H1 (cell line): Measurements from ENCODE around the gene ZSCAN1. TPM values are rescaled to one million over a fixed set of nuclear protein-coding genes. Genes with fewer than 3 reads are reported as not detected.

ENCODE experiments used
- CTCF ChIA-PET: fragments of 300-600 bp; sonication (Branson Sonifier 250); formaldehyde crosslinking; loops from one replicate; lab custom pipeline; 2021; ENCODE audit not compliant: partially characterized antibody; lab: Charles Lee
- POLR2A ChIA-PET: fragments of 300-600 bp; sonication (Branson Sonifier 250); formaldehyde crosslinking; loops from one replicate; lab custom pipeline; 2021; ENCODE audit warnings: inconsistent platforms; ENCODE audit not compliant: partially characterized antibody; lab: Charles Lee
- DNase-seq, 2 experiments: peaks; one replicate each; pipeline versions ENCODE4 v3.0.0 to v3.0.0-alpha.2; 2010 to 2022; ENCODE audit warnings: low spot score in 2 of 2, low read depth in 1 of 2, mixed read lengths in 1 of 2
- FAIRE-seq: peaks from 2 replicates; lab custom pipeline; 2011; peaks lifted over from hg19 to GRCh38; lab: Jason Lieb, UNC
- H2AFZ ChIP-seq: 2 replicates; pipeline ENCODE4 v1.8.1; 2012; ENCODE audit warnings: low read length, inconsistent platforms
- H2AK5ac ChIP-seq: 2 replicates; pipeline ENCODE4 v1.6.1; 2013; ENCODE audit warnings: low read depth, low read length
- H2BK120ac ChIP-seq: replicated peaks from 2 replicates; pipeline ENCODE3; 2013; ENCODE audit warnings: low read depth, low read length, inconsistent platforms
- H2BK12ac ChIP-seq: 2 replicates; pipeline ENCODE4 v1.6.1; 2013; ENCODE audit warnings: low read depth, low read length
- H2BK15ac ChIP-seq: 2 replicates; pipeline ENCODE4 v1.6.1; 2013; ENCODE audit warnings: low read length
- H2BK20ac ChIP-seq: 2 replicates; pipeline ENCODE4 v1.6.1; 2013; ENCODE audit warnings: low read length
- H2BK5ac ChIP-seq: 2 replicates; pipeline ENCODE4 v1.6.1; 2013; ENCODE audit warnings: low read depth, low read length
- H3K14ac ChIP-seq: 2 replicates; pipeline ENCODE4 v1.6.1; 2013; ENCODE audit warnings: inconsistent platforms; ENCODE audit not compliant: insufficient read length
- H3K18ac ChIP-seq: 2 replicates; pipeline ENCODE4 v1.6.1; 2013; ENCODE audit warnings: low read length; ENCODE audit errors: extremely low read depth
- H3K23ac ChIP-seq: 2 replicates; pipeline ENCODE4 v1.6.1; 2013; ENCODE audit warnings: inconsistent platforms; ENCODE audit not compliant: insufficient read length
- H3K23me2 ChIP-seq: 2 replicates; pipeline ENCODE4 v1.6.1; 2013; ENCODE audit warnings: low read depth, low read length
- H3K27ac ChIP-seq: 2 replicates; pipeline ENCODE4 v1.6.1; 2011; ENCODE audit warnings: low read depth, low read length, inconsistent platforms
- H3K27me3 ChIP-seq, 4 experiments: replicated peaks in 1 of 4; 1 replicate in 1 of 4; 2 replicates in 3 of 4; pipeline versions ENCODE4 v1.6.1 to v1.8.1; 2011 to 2013; ENCODE audit warnings: low read length in 3 of 4, mild to moderate bottlenecking in 3 of 4, inconsistent platforms in 2 of 4, mixed read lengths in 2 of 4, moderate library complexity in 1 of 4; ENCODE audit not compliant: control insufficient read depth in 3 of 4, insufficient read depth in 3 of 4; ENCODE audit errors: extremely low read depth in 1 of 4
- H3K36me3 ChIP-seq, 4 experiments: 2 replicates each; pipeline versions ENCODE4 v1.6.1 to v1.8.1; 2011 to 2013; ENCODE audit warnings: mild to moderate bottlenecking in 4 of 4, low read length in 3 of 4, moderate library complexity in 2 of 4, control low read depth in 1 of 4, inconsistent platforms in 1 of 4; ENCODE audit not compliant: insufficient read depth in 4 of 4, control insufficient read depth in 2 of 4
- H3K4ac ChIP-seq: replicated peaks from 2 replicates; pipeline ENCODE3; 2013; ENCODE audit warnings: low read length, low read depth, mixed read lengths, inconsistent platforms; ENCODE audit not compliant: insufficient read length
- H3K4me1 ChIP-seq, 4 experiments: replicated peaks in 1 of 4; 1 replicate in 1 of 4; 2 replicates in 3 of 4; pipeline versions ENCODE4 v1.6.1 to v1.8.1; 2011 to 2013; ENCODE audit warnings: low read length in 3 of 4, inconsistent platforms in 2 of 4, mixed read lengths in 1 of 4; ENCODE audit not compliant: insufficient read depth in 4 of 4, control insufficient read depth in 3 of 4
- H3K4me2 ChIP-seq, 2 experiments: 2 replicates each; pipeline versions ENCODE4 v1.6.1 to v1.8.1; 2011 to 2013; ENCODE audit warnings: low read depth in 2 of 2, low read length in 2 of 2, control low read depth in 1 of 2, inconsistent platforms in 1 of 2, mild to moderate bottlenecking in 1 of 2; ENCODE audit not compliant: insufficient read depth in 1 of 2
- H3K4me3 ChIP-seq, 4 experiments: fragments of 200-600, 300-600 bp in 1 of 4; sonication (generic), shearing (Covaris generic), sonication (Bioruptor Twin) in 1 of 4; 2 replicates each; pipeline versions ENCODE4 v1.5.1 to v1.8.1; 2011 to 2016; ENCODE audit warnings: low read length in 4 of 4, low read depth in 3 of 4, control low read depth in 2 of 4, inconsistent platforms in 2 of 4, mild to moderate bottlenecking in 2 of 4, mixed read lengths in 1 of 4, moderate library complexity in 1 of 4; ENCODE audit not compliant: insufficient read depth in 2 of 4; ENCODE audit errors: extremely low read depth in 1 of 4
- H3K56ac ChIP-seq: replicated peaks from 2 replicates; pipeline ENCODE3; 2013; ENCODE audit warnings: low read depth, mild to moderate bottlenecking, mixed read lengths, low read length, inconsistent platforms; ENCODE audit not compliant: insufficient read length
- H3K79me1 ChIP-seq: 2 replicates; pipeline ENCODE4 v1.6.1; 2013; ENCODE audit warnings: low read depth, low read length, control low read depth
- H3K79me2 ChIP-seq, 2 experiments: 2 replicates each; pipeline versions ENCODE4 v1.6.1 to v1.8.1; 2012 to 2013; ENCODE audit warnings: low read length in 2 of 2, mild to moderate bottlenecking in 2 of 2, inconsistent platforms in 1 of 2; ENCODE audit not compliant: insufficient read depth in 2 of 2, control insufficient read depth in 1 of 2
- H3K9ac ChIP-seq, 4 experiments: replicated peaks in 1 of 4; 1 replicate in 1 of 4; 2 replicates in 3 of 4; pipeline versions ENCODE4 v1.6.1 to v1.8.1; 2011 to 2013; ENCODE audit warnings: low read depth in 3 of 4, low read length in 3 of 4, control low read depth in 2 of 4, mild to moderate bottlenecking in 2 of 4, moderate library complexity in 2 of 4, inconsistent platforms in 1 of 4; ENCODE audit errors: extremely low read depth in 1 of 4
- H3K9me3 ChIP-seq, 2 experiments: 2 replicates each; pipeline versions ENCODE4 v1.6.1 to v1.8.1; 2012 to 2013; ENCODE audit warnings: mild to moderate bottlenecking in 2 of 2, moderate library complexity in 2 of 2, control low read depth in 1 of 2, inconsistent platforms in 1 of 2, low read depth in 1 of 2, low read length in 1 of 2, mixed read lengths in 1 of 2; ENCODE audit not compliant: insufficient read depth in 2 of 2
- H4K20me1 ChIP-seq, 2 experiments: replicated peaks in 1 of 2; 2 replicates each; pipeline versions ENCODE3 to v1.8.1; 2011 to 2013; ENCODE audit warnings: inconsistent platforms in 2 of 2, low read length in 2 of 2, mild to moderate bottlenecking in 1 of 2; ENCODE audit not compliant: insufficient read depth in 2 of 2, control insufficient read depth in 1 of 2
- H4K5ac ChIP-seq: 2 replicates; pipeline ENCODE4 v1.6.1; 2013; ENCODE audit warnings: low read length, low read depth, mixed read lengths, inconsistent platforms; ENCODE audit not compliant: insufficient read length
- H4K8ac ChIP-seq: 2 replicates; pipeline ENCODE4 v1.8.0; 2013; ENCODE audit warnings: mild to moderate bottlenecking, moderate library complexity, low read length, inconsistent platforms; ENCODE audit not compliant: insufficient read depth; ENCODE audit errors: extremely low read depth
- H4K91ac ChIP-seq: replicated peaks from 2 replicates; pipeline ENCODE3; 2013; ENCODE audit warnings: low read length, mixed read lengths, inconsistent platforms; ENCODE audit not compliant: insufficient read length
- POLR2A ChIP-seq, 2 experiments: IDR thresholded peaks; 1 replicate in 1 of 2; 2 replicates in 1 of 2; pipeline ENCODE4 v1.6.1; 2011; ENCODE audit warnings: low read depth in 2 of 2, low read length in 2 of 2, mild to moderate bottlenecking in 2 of 2; ENCODE audit errors: control extremely low read depth in 1 of 2
- RFX5 ChIP-seq: IDR thresholded peaks from 2 replicates; pipeline ENCODE4 v1.6.1; 2011; ENCODE audit warnings: low read depth, low read length, improper control_type of control experiment, borderline replicate concordance
- WGBS, 2 experiments: shearing (Covaris generic) in 1 of 2; methylation state at CpG; one replicate each; pipeline versions ENCODE4 v1.1.6 to v1.1.7; 2013 to 2015; ENCODE audit warnings: low lambda C conversion rate in 2 of 2, mixed read lengths in 2 of 2, inconsistent platforms in 1 of 2, low coverage in 1 of 2, missing lambda C conversion rate in 1 of 2; ENCODE audit not compliant: insufficient replicate concordance in 2 of 2, insufficient coverage in 1 of 2, insufficient read length in 1 of 2; ENCODE audit errors: extremely low coverage in 1 of 2, missing lambda C conversion rate in 1 of 2; 5-methylcytosine and 5-hydroxymethylcytosine counted together
- polyA plus RNA-seq, 7 experiments: library from polyadenylated mRNA; depleted of rRNA in 3 of 7; stranded (reverse) in 5 of 7; unstranded in 2 of 7; fragments of >200 nt in 5 of 7; fragments of 200-250 nt in 2 of 7; gene quantifications; 1 replicate in 5 of 7; 2 replicates in 1 of 7; 4 replicates in 1 of 7; pipeline versions ENCODE4 v1.2.1 to v1.2.3, GENCODE V29; 2011 to 2013; ENCODE audit warnings: missing spikeins in 2 of 7, mixed read lengths in 2 of 7
- total RNA-seq: library from RNA; stranded (reverse); fragmentation: NEBNext Ultra II Directional; extraction: Animal tissue kit (Norgen Biotek cat#: 25700); gene quantifications from 2 replicates; pipeline ENCODE4 v1.2.1, GENCODE V29; 2021

The ZSCAN1 gene
- total and polyA plus RNA-seq, 2 of the 8 experiments (the other 6 are each of a cell fraction or from before 2014, with no cell fraction given) = 1.2 to 4.3 TPM

DNA sequence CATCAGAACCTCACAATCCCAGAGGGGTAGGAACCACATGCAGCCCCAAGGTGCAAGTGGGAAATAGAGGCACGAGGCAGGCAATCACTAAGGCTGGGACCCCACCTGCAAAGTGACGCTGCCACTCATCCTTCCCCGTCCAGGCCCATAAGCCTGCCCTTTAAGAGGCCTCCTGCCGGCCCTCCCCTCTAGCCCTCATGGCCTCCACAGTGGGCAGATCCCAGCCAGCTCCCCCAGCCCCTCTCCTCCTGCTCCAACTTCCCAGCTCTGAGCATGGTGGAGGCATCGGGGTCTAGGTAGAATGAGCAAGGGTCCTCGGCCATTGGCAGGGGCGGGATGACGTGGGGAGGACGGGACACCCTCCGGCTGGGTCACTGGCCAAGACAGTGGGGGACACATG, 61.5 kb downstream of the ZSCAN1 start:
- no peak overlapping the region for H3K4ac ChIP-seq
- H2BK20ac ChIP-seq = no peak overlapping the region
- H4K5ac ChIP-seq = no peak overlapping the region
- no peaks in the 10 kb centered on the region for H4K20me1 ChIP-seq
- ChIA-PET POLR2A (interaction anchor here (0.8 to 2.5 kb wide), 10 partner anchors 9 to 93 kb away, joined by 3 to 9 read pairs (median 5); partner anchors contain the start of genes ZNF135 and ZNF606), CTCF (interaction anchor here (0.6 to 1.5 kb wide), 3 partner anchors 40 to 129 kb away, joined by 3 to 7 read pairs (median 5); no protein-coding TSS in a partner anchor)
- H3K56ac ChIP-seq = no peak overlapping the region
- H3K79me2 ChIP-seq = peaks cover 0 to 16% of the 10 kb centered on the region in 2 experiments; a peak in 1 of 4 replicates
- no peak overlapping the region for H3K4me3 ChIP-seq
- H3K14ac ChIP-seq = no peak overlapping the region
- TF ChIP-seq RFX5 (no peak), POLR2A (IDR thresholded peaks at IDR 0.05; ENCODE audit: control extremely low read depth in 1 of 2, low read depth in 2 of 2, low read length in 2 of 2) (peak in 1 of 2 experiments; percentile 42; a peak in 1 of 3 replicates)
- no peak overlapping the region for H2BK12ac ChIP-seq
- H4K8ac ChIP-seq = no peak overlapping the region
- H2AFZ ChIP-seq = no peak overlapping the region
- H3K23ac ChIP-seq = no peak overlapping the region
- DNase-seq (no peak), FAIRE-seq (no peak)
- peaks cover 4% of the 10 kb centered on the region; the same call in 1 of the 2 replicates for H3K79me1 ChIP-seq
- no peaks in the 10 kb centered on the region for H3K36me3 ChIP-seq
- no peaks in the 10 kb centered on the region for H3K27me3 ChIP-seq
- no peak overlapping the region for H3K4me2 ChIP-seq
- H3K9me3 ChIP-seq = 0 out of 4 replicates have a peak, but pooled peaks cover 0 to 4% of the 10 kb centered on the region in 2 experiments
- no peak overlapping the region for H2BK15ac ChIP-seq
- no peak overlapping the region for H3K27ac ChIP-seq
- H2AK5ac ChIP-seq = no peak overlapping the region
- H3K23me2 ChIP-seq = peaks cover 2% of the 10 kb centered on the region; the same call in 1 of the 2 replicates
- no peak overlapping the region for H4K91ac ChIP-seq
- 88% methylated on average over 9 of the region's 10 CpGs; no CpG with 5 or more reads in 1 of the 2 experiments for WGBS, 2 experiments
- H3K4me1 ChIP-seq = peaks cover 0 to 6% (median 5%) of the 10 kb centered on the region in 4 experiments; a peak in 5 of 7 replicates
- no peak overlapping the region for H3K18ac ChIP-seq
- no peak overlapping the region for H2BK120ac ChIP-seq
- H2BK5ac ChIP-seq = no peak overlapping the region
- H3K9ac ChIP-seq = no peak overlapping the region
